Activated CD4-positive, CD25-positive, alpha-beta regulatory T cell (primary cell): Measurements from ENCODE around the gene CTSS.
"Not testable (repeated sequence)": the region's sequence is repeated elsewhere in the genome, so short reads cannot be mapped to it uniquely, and the experiment has no call there.

ENCODE experiments used
- DNase-seq, 4 experiments: peaks; one replicate each; lab custom pipeline; 2025; lab: John Stamatoyannopoulos, UW

Gene CTSS

GRCh38 chr1:150765296-150765976 lies at the start of gene CTSS:
Gene CTSS, minus strand, starts transcription at chr1:150765778. Its CDS starts 1,015 bp downstream, at chr1:150764763.
- DNase-seq: no peak

- no peak for DNase-seq
Measured at GRCh38 chr1:150813028-150813707, 47.6 kb upstream of the CTSS start.

- no peak for DNase-seq
Measured at GRCh38 chr1:150810958-150811659, 45.5 kb upstream of the CTSS start.

GRCh38 chr1:150809651-150810050 lies 44.1 kb upstream of the CTSS start:
- no peak for DNase-seq

GRCh38 chr1:150808846-150809245 lies 43.3 kb upstream of the CTSS start:
- no peak for DNase-seq

- no peak for DNase-seq
Measured at GRCh38 chr1:150808121-150808520, 42.5 kb upstream of the CTSS start, which contains the start of gene CTSK. Gene CTSK, minus strand, starts transcription at chr1:150808260. Its CDS starts 1,455 bp downstream, at chr1:150806805.

- no peak for DNase-seq
Measured at GRCh38 chr1:150807249-150808023, 41.9 kb upstream of the CTSS start.

GRCh38 chr1:150805899-150806298 lies 40.3 kb upstream of the CTSS start:
- no peak for DNase-seq

GRCh38 chr1:150804671-150805070 lies 39.1 kb upstream of the CTSS start:
- DNase-seq: no peak

- no peak for DNase-seq
Measured at GRCh38 chr1:150799089-150799488, 33.5 kb upstream of the CTSS start.

GRCh38 chr1:150798525-150798924 lies 32.9 kb upstream of the CTSS start:
- DNase-seq: no peak

GRCh38 chr1:150796374-150796773 lies 30.8 kb upstream of the CTSS start:
- no peak for DNase-seq

GRCh38 chr1:150793778-150794177 lies 28.2 kb upstream of the CTSS start:
- not testable (repeated sequence) for DNase-seq

- no peak for DNase-seq
Measured at GRCh38 chr1:150793221-150793620, 27.6 kb upstream of the CTSS start.

- no peak for DNase-seq
Measured at GRCh38 chr1:150791585-150791984, 26.0 kb upstream of the CTSS start.

- DNase-seq: no peak
Measured at GRCh38 chr1:150789396-150789795, 23.8 kb upstream of the CTSS start.

GRCh38 chr1:150788946-150789345 lies 23.4 kb upstream of the CTSS start:
- DNase-seq: no peak

- DNase-seq: no peak
Measured at GRCh38 chr1:150787455-150787854, 21.9 kb upstream of the CTSS start.

GRCh38 chr1:150780510-150780909 lies 14.9 kb upstream of the CTSS start:
- DNase-seq: no peak

- DNase-seq: no peak
Measured at GRCh38 chr1:150778409-150778808, 12.8 kb upstream of the CTSS start.

- no peak for DNase-seq
Measured at GRCh38 chr1:150777544-150777943, 12.0 kb upstream of the CTSS start.

GRCh38 chr1:150775931-150776505 lies 10.4 kb upstream of the CTSS start:
- not testable (repeated sequence) for DNase-seq
